ENCODE data around the gene TACC2. TPM values are rescaled to one million over a fixed set of nuclear protein-coding genes. Genes with fewer than 3 reads are reported as not detected.

TACC2 gene
- total RNA-seq, 2 experiments from 2014 or later, result not detected

- no peak overlapping the region for H3K27ac ChIP-seq (ENCODE audit: low read depth, low read length, poor library complexity, severe bottlenecking)
- H3K9me2 ChIP-seq (ENCODE audit: insufficient read depth, low read length), result no peaks in the 10 kb centered on the region
- DNase-seq (ENCODE audit: low spot score), result no peak
- ChIA-PET CTCF (ENCODE audit: unreplicated experiment) (no interaction called here), POLR2A (no interaction called here)
- no peaks in the 10 kb centered on the region for H3K79me2 ChIP-seq (ENCODE audit: insufficient read depth, low read depth, low read length)
- no TSS peak for BruUV-seq (replicated peaks)
- intact Hi-C loops (cut with micrococcal nuclease; ENCODE audit: unreplicated experiment), result no loop called here
- no peaks in the 10 kb centered on the region for H3K4me1 ChIP-seq (ENCODE audit: insufficient read depth, low read length, poor library complexity, severe bottlenecking)
- no peaks in the 10 kb centered on the region for H3K36me3 ChIP-seq (ENCODE audit: insufficient read depth, low read length)
- no peaks in the 10 kb centered on the region for H3K9me3 ChIP-seq (ENCODE audit: low read length)
- no peak for TF ChIP-seq EZH2phosphoT487 (IDR thresholded peaks at IDR 0.05; ENCODE audit: borderline replicate concordance, low read depth, low read length)
- TF ChIP-seq, protein P1, sequence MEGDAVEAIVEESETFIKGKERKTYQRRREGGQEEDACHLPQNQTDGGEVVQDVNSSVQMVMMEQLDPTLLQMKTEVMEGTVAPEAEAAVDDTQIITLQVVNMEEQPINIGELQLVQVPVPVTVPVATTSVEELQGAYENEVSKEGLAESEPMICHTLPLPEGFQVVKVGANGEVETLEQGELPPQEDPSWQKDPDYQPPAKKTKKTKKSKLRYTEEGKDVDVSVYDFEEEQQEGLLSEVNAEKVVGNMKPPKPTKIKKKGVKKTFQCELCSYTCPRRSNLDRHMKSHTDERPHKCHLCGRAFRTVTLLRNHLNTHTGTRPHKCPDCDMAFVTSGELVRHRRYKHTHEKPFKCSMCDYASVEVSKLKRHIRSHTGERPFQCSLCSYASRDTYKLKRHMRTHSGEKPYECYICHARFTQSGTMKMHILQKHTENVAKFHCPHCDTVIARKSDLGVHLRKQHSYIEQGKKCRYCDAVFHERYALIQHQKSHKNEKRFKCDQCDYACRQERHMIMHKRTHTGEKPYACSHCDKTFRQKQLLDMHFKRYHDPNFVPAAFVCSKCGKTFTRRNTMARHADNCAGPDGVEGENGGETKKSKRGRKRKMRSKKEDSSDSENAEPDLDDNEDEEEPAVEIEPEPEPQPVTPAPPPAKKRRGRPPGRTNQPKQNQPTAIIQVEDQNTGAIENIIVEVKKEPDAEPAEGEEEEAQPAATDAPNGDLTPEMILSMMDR (conservative IDR thresholded peaks at IDR 0.05; ENCODE audit: low read length), result no peak
- no peaks in the 10 kb centered on the region for H4K20me1 ChIP-seq (ENCODE audit: insufficient read depth, low read length)
- H3K4me2 ChIP-seq (ENCODE audit: low read length), result no peak overlapping the region
- no peak overlapping the region for H2AFZ ChIP-seq (ENCODE audit: low read length)
- no peak overlapping the region for H3K4me3 ChIP-seq (ENCODE audit: low read depth, low read length, poor library complexity, severe bottlenecking)
Observed at GRCh38 chr10:122207163-122207562, 218.2 kb downstream of the TACC2 start.

GRCh38 chr10:122207596-122207995 is 218.6 kb downstream of the TACC2 start:
- Histone ChIP-seq H3K27ac (ENCODE audit: low read depth, low read length, poor library complexity, severe bottlenecking) (no peak overlapping the region), H3K9me3 (ENCODE audit: low read length) (no peaks in the 10 kb centered on the region), H4K20me1 (ENCODE audit: insufficient read depth, low read length) (no peaks in the 10 kb centered on the region), H3K4me3 (ENCODE audit: low read depth, low read length, poor library complexity, severe bottlenecking) (no peak overlapping the region), H3K4me1 (ENCODE audit: insufficient read depth, low read length, poor library complexity, severe bottlenecking) (no peaks in the 10 kb centered on the region), H3K36me3 (ENCODE audit: insufficient read depth, low read length) (no peaks in the 10 kb centered on the region), H3K9me2 (ENCODE audit: insufficient read depth, low read length) (no peaks in the 10 kb centered on the region), H2AFZ (ENCODE audit: low read length) (no peak overlapping the region), H3K4me2 (ENCODE audit: low read length) (no peak overlapping the region), H3K79me2 (ENCODE audit: insufficient read depth, low read depth, low read length) (no peaks in the 10 kb centered on the region)
- intact Hi-C loops (cut with micrococcal nuclease; ENCODE audit: unreplicated experiment), result no loop called here
- BruUV-seq (replicated peaks), result no TSS peak
- POLR2A ChIA-PET, result no interaction called here
- no peak for DNase-seq (ENCODE audit: low spot score)
- CTCF ChIA-PET (ENCODE audit: unreplicated experiment), result no interaction called here
- TF ChIP-seq, protein P1 (conservative IDR thresholded peaks at IDR 0.05; ENCODE audit: low read length), result no peak
- TF ChIP-seq EZH2phosphoT487 (IDR thresholded peaks at IDR 0.05; ENCODE audit: borderline replicate concordance, low read depth, low read length), result no peak

DNA sequence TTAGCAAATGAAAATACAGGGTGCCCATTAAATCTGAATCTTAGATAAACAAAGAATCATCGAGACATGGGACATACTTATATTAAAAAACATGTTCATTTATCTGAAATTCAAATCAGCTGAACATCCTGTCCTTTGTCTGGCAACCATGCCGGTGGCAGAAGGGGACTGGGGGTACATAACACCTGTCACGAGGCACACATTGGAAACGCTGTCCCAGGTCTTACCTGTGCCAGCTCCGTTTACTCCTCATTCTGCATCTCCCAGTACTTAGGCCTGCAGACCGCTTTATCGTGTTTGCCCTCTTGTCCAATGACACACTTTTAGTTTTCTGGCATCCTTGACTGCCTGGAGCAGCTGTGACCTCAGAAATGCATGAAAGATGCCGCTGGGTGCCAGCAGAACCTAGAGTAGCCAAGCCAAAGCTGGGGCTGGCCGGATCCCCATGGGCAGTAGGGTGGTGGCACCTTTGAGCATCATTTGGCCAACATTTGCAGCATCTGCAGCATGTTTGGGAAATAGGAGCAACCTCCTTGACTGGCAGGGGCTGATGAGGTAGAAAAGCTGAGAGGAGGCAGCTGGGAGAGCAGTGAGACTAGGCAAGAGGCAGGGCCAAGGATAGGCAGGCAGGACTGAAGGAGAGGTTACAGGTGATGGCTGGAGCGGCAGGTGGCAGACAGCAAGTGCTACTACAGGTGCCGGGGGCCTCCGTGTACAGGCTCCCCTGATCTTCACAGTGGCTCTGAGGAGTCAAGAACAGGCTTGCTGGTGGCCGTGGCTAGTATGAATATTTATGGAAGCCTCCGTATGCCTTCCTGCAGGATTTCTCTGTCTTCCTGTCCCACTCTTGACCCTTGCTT is 219.8 kb downstream of the TACC2 start:
- Histone ChIP-seq H3K27ac (ENCODE audit: low read depth, low read length, poor library complexity, severe bottlenecking) (no peak overlapping the region), H3K9me2 (ENCODE audit: insufficient read depth, low read length) (no peaks in the 10 kb centered on the region), H3K4me2 (ENCODE audit: low read length) (no peak overlapping the region), H4K20me1 (ENCODE audit: insufficient read depth, low read length) (no peaks in the 10 kb centered on the region), H3K9me3 (ENCODE audit: low read length) (no peaks in the 10 kb centered on the region), H2AFZ (ENCODE audit: low read length) (no peak overlapping the region), H3K79me2 (ENCODE audit: insufficient read depth, low read depth, low read length) (no peaks in the 10 kb centered on the region), H3K4me1 (ENCODE audit: insufficient read depth, low read length, poor library complexity, severe bottlenecking) (no peaks in the 10 kb centered on the region), H3K4me3 (ENCODE audit: low read depth, low read length, poor library complexity, severe bottlenecking) (no peak overlapping the region), H3K36me3 (ENCODE audit: insufficient read depth, low read length) (no peaks in the 10 kb centered on the region)
- ChIA-PET POLR2A (no interaction called here), CTCF (ENCODE audit: unreplicated experiment) (no interaction called here)
- BruUV-seq (replicated peaks), result no TSS peak
- intact Hi-C loops (cut with micrococcal nuclease; ENCODE audit: unreplicated experiment), result no loop called here
- DNase-seq (ENCODE audit: low spot score), result no peak
- TF ChIP-seq EZH2phosphoT487 (IDR thresholded peaks at IDR 0.05; ENCODE audit: borderline replicate concordance, low read depth, low read length), result no peak
- TF ChIP-seq, protein P1 (conservative IDR thresholded peaks at IDR 0.05; ENCODE audit: low read length), result no peak

All from OCI-LY7 (cell line).